Measurements from ENCODE around the gene ASIC3.
A peak's percentile ranks its signal among the peaks of the same experiment; 100 is the strongest.

The ASIC3 gene

DNA sequence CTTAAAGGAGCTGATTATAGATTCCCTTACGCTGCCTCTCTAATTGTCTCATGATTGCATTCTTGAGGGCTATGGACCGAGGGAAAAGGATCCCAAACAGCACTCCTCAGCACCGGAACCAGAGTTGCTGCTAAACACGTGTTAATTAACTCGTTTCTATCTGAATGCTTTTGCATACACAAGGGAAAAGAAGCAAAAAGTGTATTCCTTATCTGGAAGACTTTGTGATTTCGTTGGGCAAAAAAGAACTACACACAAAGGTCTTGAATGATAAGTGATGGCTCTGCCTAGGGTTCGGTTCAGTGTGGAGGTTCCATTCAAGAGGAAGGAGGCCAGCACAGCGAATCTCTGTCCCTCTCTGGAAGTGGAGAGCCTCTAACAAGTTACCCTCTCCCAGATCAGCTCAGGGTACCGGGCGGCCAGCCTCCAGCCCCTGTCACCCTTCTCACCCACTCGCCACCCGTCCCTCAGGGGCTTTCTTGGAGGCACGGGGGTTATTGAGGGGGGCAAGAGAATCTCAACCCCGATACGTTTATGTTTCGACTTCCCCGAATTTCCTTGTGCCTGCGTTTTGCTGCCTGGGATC lies 10.5 kb downstream of the ASIC3 start:
- DNase-seq: peak; percentile 25

DNA sequence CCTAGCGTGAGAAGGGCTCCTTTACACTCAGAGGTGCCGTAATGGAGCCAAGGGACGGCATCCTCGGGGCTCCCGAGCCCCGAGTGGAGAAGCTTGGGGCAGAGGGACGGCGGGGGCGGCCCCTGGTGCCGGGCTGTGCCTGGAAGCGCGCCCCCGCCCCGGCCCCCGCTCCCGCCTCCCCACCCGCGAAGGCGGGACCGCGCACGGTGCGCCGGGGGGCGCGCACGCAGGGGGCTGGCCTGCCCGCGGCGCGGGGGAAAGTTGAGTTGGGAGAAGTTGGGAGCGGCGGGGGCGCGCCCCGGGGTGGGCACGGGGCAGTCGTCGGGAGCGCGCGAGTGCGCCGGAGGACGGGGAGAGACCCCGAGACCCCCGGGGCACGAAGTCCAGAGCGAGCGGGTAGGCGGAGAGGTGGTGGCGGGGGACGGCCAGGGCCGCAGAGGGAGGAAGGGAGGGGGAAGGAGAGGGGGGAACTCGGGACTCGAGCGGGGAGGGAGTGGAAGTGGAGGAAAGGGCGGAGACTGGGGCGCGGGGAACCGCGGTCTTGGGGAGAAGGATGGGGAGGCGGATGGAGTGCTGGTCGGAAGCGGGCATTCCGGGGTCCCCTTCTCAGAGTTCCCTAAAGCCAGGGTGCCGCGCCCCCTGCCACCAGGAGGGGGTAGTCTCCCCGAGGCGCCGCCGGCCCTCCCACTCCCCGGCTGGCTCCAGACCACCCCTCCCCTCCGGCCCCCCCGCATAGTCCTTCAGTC lies 11.2 kb downstream of the ASIC3 start, which contains the start of gene SLC4A2:
SLC4A2 (plus strand) TSS at position 223 of the 746 bp plus-strand sequence. CDS start 2,399 bp downstream, outside the sequence.
- DNase-seq: peak; percentile 53

DNA sequence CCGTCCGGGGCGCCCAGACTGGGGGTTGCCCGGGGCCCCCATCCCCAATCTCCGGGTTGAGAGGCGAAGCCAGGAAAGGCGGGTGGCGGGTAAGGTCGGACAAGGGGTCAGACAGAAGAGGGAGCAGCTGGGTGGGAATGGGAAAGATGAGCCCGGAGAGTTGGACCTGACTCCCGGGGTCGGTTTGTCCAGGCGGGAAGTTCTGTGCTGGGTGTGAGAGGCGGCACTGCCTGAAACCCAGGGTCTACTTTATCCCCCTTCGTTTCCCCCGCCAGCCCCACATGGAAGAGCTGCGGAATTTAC lies 11.7 kb downstream of the ASIC3 start:
- DNase-seq: peak; percentile 53

DNA sequence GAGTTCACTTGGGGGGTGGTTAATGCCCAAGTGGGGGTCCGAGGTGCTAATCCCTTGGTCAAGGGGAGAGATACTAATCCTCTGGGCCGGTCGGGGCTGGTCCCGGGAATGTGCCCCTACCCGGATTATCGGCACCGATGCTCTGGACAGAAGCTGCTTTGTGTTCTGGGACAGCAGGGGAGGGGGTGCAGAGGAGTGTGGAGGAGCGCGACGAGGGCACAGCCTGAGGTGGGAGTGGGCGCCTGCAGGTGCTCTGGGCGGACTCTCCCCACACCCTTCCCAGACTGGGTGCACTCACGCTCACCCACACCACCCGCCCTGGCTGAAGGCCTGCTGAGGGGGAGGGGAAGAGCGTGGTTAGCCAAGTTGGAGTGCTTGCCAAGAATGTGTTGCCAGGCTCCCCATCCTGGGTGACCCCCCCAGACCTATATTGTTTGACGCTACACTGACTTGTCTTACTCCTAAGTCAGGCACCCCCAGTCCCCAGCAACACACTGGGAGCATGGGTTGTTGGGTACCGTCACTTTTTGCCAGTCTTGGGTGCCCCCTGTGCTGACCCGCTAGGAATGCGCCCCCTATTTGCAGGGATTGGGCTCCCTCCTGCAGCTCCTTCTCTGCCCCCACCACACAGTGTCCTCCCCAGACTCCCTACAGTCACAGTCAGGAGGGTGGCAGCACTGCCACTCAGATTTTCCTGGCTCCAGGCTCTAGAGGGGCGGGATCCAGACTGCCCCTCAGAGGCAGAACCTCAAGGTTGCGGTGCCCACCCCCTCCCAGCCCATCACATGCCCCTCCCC lies 12.3 kb downstream of the ASIC3 start:
- peak; percentile 51 for DNase-seq

DNA sequence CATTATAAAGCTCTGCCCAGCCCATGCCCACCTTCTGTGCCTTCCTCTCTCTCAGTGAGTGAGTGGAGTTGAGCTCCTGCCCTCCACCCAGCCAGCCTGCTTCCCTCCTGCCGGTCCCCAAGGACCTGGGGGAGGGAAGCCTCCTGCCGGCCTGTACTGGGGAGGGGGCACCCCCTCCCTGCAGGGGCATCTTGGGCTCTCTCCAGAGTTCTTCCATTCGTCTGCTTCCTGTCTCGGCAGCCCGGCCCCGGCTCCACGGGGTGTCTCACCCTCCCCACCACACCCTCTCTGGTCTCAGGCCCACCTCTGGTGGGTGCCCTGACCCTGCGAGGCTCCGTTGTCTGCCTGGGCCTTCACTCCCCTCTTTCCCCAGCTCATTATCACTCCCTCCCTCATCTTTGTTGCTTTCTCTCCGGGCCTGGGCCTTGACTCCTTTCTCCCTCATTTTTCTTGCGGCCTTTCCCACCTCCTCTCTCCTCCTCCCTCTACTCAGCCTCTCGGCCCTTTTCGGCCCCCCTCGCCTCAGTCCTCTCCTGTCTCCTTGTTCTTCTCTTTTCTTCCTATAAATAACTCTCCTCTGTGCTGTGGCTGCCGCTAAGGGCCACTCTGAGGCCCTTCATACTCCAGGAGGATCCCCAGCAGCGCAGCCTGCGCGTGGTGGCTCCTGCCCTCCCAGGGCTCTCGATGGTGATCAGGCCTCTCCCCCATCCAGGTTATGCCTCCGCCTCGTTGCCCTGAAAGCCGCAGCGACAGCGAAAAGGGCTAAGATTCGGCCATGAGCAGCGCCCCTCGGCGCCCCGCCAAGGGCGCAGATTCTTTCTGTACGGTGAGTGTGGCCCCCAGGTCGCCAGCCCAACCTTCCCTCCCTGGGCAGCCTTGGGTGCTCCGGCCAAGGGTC lies 13.1 kb downstream of the ASIC3 start:
- no peak for DNase-seq

DNA sequence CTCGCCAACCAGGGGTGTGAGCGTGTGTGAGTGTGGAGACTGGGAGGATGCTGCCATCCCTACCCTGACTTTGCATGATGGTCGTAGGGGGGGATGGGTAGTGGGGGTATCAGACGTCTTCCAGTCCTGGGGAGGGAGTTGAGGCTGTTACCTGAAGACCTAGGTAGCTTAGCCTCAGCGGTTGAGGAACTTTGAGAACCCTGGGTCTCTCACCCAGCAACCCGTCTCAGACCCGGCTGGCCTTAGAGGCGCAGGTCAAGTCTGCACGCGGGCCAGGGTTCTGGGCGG lies 13.7 kb downstream of the ASIC3 start:
- DNase-seq: no peak

DNA sequence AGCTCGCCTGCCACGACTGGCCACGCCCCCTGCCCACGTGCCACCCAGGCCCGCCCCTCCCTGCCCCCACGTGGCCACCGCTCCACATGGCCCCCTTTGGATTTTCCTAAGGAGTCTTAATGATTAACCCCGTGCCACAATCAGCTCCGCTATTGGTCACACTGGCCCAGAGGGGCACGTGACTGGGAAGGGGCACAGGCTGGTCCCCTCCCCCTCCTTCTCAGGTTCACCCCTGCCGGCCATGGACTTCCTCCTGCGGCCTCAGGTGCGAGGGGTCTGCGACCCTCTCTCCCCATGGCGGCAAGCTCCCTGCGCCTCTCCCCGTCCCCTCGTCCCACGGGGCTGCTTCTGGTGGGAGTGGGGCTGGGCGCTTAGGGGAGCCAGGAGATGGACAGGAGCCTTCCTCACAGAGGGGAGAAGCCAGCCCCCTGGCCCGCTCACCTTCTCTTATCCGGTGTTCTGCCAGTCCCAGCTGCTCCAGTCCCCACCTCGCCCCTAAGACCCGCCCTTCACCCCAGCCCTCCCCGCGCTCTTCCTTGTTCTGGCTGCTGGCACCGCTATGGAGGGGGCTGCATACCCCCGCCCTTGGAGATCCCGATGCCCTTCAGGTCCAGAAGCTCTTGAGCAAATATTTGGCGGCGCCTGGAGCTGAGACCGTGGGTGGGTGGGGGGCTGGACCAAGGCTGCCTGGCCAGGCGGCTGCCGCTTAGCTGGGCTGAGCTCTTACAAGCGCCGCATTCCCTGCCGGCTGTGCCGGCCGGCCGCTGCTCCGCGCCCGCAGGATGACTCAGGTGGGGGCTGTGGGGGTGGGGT lies 14.3 kb downstream of the ASIC3 start:
- DNase-seq: peak; percentile 86

DNA sequence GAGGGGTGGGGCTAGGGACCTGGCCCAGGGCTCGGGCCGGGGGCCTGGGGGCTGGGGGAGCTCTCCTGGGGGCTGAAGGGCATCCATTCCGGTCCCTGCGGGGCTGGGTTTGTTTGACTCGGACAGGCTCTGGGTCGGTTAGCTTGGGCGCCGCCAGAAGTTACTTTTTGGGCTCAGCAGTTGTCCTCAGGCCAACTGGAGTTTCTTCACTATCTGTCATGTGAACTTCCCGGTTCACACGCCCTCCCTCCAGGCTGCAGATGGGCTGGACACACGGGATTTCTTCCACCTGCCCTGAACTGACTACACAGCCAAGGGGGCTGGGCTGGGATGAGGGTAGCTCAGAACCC lies 14.9 kb downstream of the ASIC3 start:
- DNase-seq: no peak

DNA sequence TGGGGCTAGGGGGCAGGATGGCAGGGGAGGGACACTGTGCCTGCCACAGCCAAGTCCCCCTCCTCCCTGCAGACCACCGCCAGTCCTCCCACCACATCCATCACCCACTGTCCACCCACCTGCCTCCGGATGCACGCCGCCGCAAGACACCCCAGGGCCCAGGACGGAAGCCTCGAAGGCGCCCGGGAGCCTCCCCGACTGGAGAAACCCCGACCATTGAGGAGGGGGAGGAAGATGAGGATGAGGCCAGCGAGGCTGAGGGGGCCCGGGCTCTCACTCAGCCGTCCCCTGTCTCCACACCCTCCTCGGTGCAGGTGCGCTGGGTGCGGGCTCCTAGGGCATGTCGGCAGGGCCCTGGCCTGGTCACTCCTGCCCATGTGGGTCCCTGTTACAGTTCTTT lies 16.1 kb downstream of the ASIC3 start:
- DNase-seq: no peak

DNA sequence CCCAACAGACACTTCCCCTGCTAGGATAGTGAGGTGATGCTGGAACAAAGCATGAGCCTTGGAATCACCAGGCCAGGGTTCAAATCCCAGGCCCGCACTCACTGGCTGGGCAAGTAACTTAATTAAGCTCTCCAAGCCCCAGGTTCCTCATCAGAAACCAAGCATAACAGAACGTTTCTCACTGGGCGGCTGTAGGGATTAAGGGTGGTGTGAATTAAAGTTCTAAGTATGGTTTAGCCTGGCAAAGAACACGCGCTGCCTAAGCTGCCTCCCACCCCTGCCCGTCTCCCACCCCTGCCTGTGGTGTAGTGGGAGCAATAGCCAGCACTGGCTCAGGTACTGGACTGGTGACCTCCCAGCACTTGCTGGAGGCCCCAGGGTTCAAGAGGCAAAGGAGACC lies 16.7 kb downstream of the ASIC3 start:
- no peak for DNase-seq

DNA sequence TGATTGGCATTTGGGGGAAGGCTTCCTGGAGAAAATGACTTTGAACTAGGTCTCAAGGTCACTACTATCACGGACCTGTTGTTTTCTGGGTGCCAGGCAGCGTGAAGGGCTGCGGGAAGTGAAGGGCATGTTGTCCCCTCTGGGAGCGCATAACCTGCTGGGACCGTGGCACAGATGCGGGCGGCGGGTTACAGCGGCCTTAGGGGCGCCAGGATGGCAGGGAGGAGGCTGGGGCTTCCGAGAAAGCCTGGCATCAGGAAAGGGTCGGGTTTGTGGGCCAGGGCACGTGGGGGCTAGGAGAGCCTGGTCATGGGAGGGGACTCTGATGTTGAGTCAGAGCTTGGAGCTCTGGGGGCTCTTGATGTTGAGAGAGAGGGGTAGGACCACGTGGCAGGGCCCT lies 17.2 kb downstream of the ASIC3 start:
- DNase-seq: no peak

DNA sequence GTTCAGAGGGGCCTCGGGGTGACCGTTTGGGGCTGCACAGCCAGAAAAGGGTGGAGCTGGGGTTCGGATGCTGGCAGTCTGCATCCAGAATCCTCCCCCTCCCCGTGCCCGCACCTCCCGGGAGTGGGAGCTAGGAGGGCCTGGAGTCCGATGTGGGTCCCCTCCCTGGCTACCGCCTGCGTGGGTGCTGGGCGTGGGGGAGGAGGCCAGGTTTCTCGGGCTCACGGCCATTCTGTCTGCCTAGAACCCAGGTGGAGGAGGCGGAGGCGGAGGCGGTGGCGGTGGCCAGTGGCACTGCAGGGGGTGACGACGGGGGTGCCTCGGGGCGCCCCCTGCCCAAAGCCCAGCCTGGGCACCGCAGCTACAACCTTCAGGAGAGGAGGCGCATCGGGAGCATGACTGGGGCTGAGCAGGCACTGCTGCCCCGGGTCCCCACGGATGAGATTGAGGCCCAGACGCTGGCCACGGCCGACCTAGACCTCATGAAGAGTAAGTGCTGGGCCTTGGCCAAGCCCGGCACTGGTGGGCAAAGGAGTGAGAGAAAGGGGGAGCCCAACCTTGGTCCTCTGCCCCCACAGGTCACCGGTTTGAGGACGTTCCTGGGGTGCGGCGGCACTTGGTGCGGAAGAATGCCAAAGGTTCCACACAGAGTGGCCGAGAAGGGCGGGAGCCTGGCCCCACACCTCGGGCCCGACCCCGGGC lies 18.1 kb downstream of the ASIC3 start:
- DNase-seq: no peak

DNA sequence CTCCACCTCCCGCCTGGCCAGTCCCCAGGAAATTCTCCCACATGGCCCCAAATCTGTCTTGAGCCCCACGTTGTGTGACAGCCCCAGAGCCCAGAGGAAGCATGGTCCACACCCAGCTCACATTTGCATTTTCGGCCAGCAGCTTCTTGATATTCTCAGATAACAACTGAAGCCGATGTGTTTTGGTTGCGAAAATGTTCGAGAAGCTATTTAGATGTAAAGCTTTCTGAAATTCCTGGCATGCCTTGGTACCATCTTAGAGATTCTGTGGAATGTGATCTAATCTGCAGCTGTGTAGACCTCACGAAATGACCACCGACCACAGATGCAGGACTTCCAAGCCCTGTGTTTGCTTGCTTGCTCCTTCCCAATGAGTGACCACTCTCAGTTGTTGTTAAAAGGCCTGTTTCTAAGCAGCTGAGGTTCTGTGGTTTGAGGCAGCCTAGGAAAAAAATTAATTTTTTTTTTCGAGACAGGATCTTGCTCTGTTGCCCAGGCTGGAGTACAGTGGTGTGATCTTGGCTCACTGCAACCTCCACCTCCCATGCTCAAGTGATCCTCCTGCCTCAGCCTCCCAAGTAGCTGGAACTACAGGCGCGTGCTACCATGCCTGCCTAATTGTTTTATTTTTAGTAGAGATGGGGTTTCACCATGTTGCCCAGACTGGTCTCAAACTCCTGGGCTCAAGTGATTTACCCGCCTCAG lies 19.9 kb downstream of the ASIC3 start:
- no peak for DNase-seq

DNA sequence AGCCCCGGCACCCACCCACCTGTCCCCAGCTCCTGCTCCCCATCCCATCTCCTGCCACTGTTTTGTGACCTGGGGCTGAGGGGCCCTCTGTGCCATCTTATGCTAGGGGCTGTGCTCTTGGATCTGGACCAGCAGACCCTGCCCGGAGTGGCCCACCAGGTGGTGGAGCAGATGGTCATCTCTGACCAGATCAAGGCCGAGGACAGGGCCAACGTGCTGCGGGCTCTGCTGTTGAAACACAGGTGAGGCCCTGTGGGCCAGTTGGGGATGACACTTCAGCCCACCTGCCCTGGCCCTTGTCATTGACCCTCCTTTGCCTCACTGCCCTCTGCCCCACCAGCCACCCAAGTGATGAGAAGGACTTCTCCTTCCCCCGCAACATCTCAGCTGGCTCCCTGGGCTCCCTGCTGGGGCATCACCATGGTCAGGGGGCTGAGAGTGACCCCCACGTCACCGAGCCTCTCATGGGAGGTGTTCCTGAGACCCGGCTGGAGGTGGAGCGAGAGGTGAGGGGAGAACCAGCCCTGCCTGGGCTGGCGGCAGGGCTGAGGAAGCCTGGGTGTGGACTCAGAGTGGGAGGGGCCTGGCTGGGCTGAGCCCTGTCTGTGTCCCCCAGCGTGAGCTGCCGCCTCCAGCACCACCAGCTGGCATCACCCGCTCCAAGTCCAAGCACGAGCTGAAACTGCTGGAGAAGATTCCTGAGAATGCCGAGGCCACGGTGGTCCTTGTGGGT lies 21.7 kb downstream of the ASIC3 start:
- no peak for DNase-seq

DNA sequence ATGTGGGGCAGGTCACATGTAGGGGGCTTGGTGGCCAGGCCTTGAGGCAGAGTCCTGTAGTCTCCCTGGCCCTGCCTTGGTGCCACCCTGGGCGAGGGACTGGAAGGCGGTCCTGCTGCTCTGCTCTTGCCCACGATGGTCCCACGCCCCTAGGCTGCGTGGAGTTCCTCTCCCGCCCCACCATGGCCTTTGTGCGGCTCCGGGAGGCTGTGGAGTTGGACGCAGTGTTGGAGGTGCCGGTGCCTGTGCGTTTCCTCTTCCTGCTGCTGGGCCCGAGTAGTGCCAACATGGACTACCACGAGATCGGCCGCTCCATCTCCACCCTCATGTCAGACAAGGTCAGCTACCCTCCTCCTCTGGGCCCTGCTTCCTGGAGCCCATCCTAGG lies 22.2 kb downstream of the ASIC3 start:
- no peak for DNase-seq

DNA sequence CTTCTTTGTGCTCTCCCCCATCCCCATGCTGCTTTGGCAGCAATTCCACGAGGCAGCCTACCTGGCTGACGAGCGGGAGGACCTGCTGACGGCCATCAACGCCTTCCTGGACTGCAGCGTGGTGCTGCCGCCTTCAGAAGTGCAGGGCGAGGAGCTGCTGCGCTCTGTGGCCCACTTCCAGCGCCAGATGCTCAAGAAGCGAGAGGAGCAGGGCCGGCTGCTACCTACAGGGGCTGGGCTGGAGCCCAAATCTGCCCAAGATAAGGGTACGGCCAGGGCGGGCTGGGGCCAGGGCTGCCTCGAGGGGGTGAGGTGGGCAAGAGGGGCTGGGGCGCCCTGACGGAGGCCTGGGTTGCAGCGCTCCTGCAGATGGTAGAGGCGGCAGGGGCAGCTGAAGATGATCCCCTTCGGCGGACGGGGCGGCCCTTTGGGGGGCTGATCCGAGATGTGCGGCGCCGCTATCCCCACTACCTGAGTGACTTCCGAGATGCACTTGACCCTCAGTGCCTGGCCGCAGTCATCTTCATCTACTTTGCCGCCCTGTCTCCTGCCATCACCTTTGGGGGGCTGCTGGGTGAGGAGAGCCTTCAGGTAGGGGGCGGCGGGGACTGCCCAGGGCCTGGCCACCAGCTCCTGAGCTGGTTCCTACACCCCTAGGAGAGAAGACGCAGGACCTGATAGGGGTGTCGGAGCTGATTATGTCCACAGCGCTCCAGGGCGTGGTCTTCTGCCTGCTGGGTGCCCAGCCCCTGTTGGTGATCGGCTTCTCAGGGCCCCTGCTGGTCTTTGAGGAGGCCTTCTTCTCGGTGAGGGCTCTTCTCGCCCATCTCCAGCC lies 22.9 kb downstream of the ASIC3 start:
- DNase-seq: no peak

DNA sequence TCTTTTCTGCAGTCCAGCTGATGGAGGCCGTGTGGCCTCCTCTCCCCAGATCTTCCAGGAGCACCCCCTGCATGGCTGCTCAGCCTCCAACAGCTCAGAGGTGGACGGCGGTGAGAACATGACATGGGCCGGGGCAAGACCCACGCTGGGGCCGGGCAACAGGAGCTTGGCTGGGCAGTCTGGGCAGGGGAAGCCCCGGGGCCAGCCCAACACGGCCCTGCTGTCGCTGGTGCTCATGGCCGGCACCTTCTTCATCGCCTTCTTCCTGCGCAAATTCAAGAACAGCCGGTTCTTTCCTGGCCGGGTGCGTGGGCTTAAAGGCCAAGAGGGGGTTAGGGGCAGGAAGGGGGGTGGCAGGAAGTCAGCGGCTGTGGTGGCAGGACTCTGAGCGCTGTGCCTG lies 25.7 kb downstream of the ASIC3 start:
- DNase-seq: no peak

DNA sequence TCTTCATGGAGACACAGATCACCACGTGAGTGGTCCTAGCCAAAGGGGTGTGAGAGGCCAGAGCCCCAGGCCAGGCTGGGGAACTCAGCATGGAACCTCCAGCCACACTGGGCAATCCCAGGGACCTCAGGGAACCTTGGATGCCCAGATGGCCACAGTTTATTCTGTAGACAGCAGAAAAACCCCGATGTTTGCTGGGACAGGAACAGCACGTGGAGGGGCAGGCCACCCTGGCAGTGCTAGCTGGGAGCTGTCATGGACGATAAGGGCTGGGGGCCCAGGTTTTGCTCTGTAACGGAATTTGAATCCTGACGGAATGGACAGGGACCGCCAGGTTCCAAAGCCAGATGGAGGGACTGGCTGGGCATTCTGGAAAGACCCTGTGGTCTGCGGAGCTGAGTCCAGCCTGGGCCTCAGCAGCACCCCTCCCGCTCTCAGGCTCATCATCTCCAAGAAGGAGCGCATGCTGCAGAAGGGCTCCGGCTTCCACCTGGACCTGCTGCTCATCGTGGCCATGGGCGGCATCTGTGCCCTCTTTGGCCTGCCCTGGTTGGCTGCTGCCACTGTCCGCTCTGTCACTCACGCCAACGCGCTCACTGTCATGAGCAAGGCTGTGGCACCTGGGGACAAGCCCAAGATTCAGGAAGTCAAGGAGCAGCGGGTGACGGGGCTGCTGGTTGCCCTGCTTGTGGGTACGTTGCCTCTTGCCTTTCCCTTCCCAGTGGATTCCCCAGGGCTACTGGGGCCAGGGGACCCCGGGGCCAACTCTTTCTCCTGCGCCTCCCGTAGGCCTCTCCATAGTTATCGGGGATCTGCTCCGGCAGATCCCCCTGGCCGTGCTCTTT lies 26.7 kb downstream of the ASIC3 start:
- DNase-seq: no peak

DNA sequence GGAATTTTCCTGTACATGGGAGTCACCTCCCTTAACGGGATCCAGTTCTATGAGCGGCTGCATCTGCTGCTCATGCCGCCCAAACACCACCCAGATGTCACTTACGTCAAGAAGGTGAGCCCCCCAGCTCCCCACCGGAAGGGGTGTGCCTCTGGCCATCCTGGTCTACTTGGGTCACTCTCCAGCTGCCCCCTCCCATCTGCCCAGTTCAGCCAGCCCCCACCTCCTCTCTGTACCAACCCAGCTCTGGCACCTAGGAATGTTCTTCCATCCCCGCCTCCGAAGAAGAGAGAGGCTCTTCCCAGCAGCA lies 27.3 kb downstream of the ASIC3 start:
- DNase-seq: no peak

Measured in NCI-H526 treated with DMSO at 0.1 percent for 48 hours (cell line).